Panc1 (cell line): ENCODE results near the gene INPP1. TPM values are rescaled to one million over a fixed set of nuclear protein-coding genes. Genes with fewer than 3 reads are reported as not detected.
"Not testable (repeated sequence)": the region's sequence is repeated elsewhere in the genome, so short reads cannot be mapped to it uniquely, and the experiment has no call there.

Source experiments
- ATAC-seq: fragments of 200-7000 bp; cut with Tn5 transposase; 2 replicates; pipeline ENCODE4 v1.9.1; 2020; ENCODE audit warnings: mild to moderate bottlenecking, moderate library complexity
- BruUV-seq: library from RNA; stranded (reverse); fragments of 400-500 nt; replicated peaks from 2 replicates; lab custom pipeline; 2021; lab: Mats Ljungman, UMichigan
- CTCF ChIA-PET: fragments of 300-600 bp; sonication (Branson Sonifier 250); formaldehyde crosslinking; loops from one replicate; lab custom pipeline; 2022; ENCODE audit warnings: antibody characterized with exemption; lab: Charles Lee
- POLR2A ChIA-PET: fragments of 300-600 bp; sonication (Branson Sonifier 250); formaldehyde crosslinking; loops from one replicate; lab custom pipeline; 2022; ENCODE audit warnings: antibody characterized with exemption; lab: Charles Lee
- DNase-seq: peaks from one replicate; pipeline ENCODE4 v3.0.0-alpha.2; 2010; ENCODE audit warnings: low read depth, low spot score
- H3K27ac ChIP-seq: 2 replicates; pipeline ENCODE4 v1.5.1; 2011; ENCODE audit warnings: mild to moderate bottlenecking, low read length, inconsistent platforms
- H3K27me3 ChIP-seq: fragments of 200-500 bp; sonication (Bioruptor generic); 2 replicates; pipeline ENCODE4 v1.6.0; 2014; ENCODE audit warnings: low read length, inconsistent platforms; ENCODE audit not compliant: control insufficient read depth, insufficient read depth
- H3K36me3 ChIP-seq: fragments of 200-500 bp; sonication (Bioruptor generic); 2 replicates; pipeline ENCODE4 v1.5.1; 2014; ENCODE audit warnings: inconsistent platforms, mild to moderate bottlenecking, low read length, moderate library complexity; ENCODE audit not compliant: control insufficient read depth, insufficient read depth
- H3K4me1 ChIP-seq: 2 replicates; pipeline ENCODE4 v1.5.1; 2011; ENCODE audit warnings: inconsistent platforms, mild to moderate bottlenecking, low read length, moderate library complexity; ENCODE audit not compliant: control insufficient read depth, insufficient read depth
- H3K4me3 ChIP-seq, 2 experiments: 2 replicates each; pipeline ENCODE4 v1.5.1; 2011 to 2012; ENCODE audit warnings: low read depth in 2 of 2, low read length in 2 of 2, mild to moderate bottlenecking in 2 of 2, inconsistent platforms in 1 of 2, moderate library complexity in 1 of 2
- H3K9me3 ChIP-seq: fragments of 200-500 bp; sonication (Bioruptor generic); 2 replicates; pipeline ENCODE4 v1.5.1; 2014; ENCODE audit warnings: low read depth, mild to moderate bottlenecking, inconsistent platforms, low read length, moderate library complexity; ENCODE audit not compliant: control insufficient read depth, insufficient read depth
- POLR2AphosphoS5 ChIP-seq: IDR thresholded peaks from 2 replicates; pipeline ENCODE4 v1.6.1; 2012; ENCODE audit warnings: mild to moderate bottlenecking, low read depth, low read length, moderate library complexity
- SIN3A ChIP-seq: IDR thresholded peaks from 2 replicates; pipeline ENCODE4 v1.6.1; 2012; ENCODE audit warnings: low read depth, mild to moderate bottlenecking, low read length, moderate library complexity, borderline replicate concordance; ENCODE audit not compliant: insufficient read depth
- TCF7L2 ChIP-seq: IDR thresholded peaks from 2 replicates; pipeline ENCODE4 v1.6.1; 2011; ENCODE audit warnings: mild to moderate bottlenecking, low read depth, low read length, inconsistent platforms
- in situ Hi-C: cut with HindIII; loops from 2 replicates; pipeline ENCODE4 v1.10.0; 2016; ENCODE audit warnings: low sequenced_read_pairs, low pct_unique_long_range_greater_than_20kb
- intact Hi-C: fragments of 100-400 bp; cut with micrococcal nuclease; formaldehyde crosslinking; loops from one replicate; pipeline ENCODE4 v1.10.0; 2022; ENCODE audit not compliant: unreplicated experiment
- total RNA-seq: library from RNA; stranded (reverse); gene quantifications from one replicate; pipeline ENCODE4 v1.2.1, GENCODE V29; 2021; ENCODE audit not compliant: unreplicated experiment
- TF ChIP-seq, protein P1 (sequence below): fragments of 450-650 bp; IDR thresholded peaks from 2 replicates; pipeline ENCODE4 v1.5.1; 2017; ENCODE audit warnings: mild to moderate bottlenecking
- TF ChIP-seq, protein P2 (sequence below), 2 experiments: IDR thresholded peaks; 2 replicates each; pipeline ENCODE4 v1.6.1; 2011 to 2012; ENCODE audit warnings: low read depth in 2 of 2, control low read depth in 1 of 2, low read length in 1 of 2, mild to moderate bottlenecking in 1 of 2, moderate library complexity in 1 of 2; ENCODE audit not compliant: insufficient read depth in 1 of 2

INPP1 gene
- total RNA-seq, 1 experiment from 2014 or later: 10.8 TPM

DNA sequence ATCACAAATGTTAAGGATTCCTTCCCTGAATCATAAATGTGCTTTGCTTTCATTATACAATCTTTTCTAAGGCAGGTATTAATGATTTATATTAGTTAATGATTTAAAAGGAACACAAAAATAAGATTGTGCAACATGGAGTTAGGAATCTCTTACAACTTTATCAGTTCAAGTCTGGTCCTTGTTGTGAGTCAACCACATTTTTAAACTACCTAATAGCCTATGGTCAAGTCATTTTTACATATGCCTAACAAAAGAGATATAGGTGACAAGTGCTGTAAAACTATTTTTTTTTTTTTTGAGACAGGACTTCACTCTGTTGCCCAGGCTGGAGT lies 8.2 kb upstream of the INPP1 start:
- no peak overlapping the region for H3K27ac ChIP-seq
- no TSS peak for BruUV-seq
- H3K36me3 ChIP-seq: no peaks in the 10 kb centered on the region
- ATAC-seq (no peak), DNase-seq (no peak)
- no peak for TF ChIP-seq TCF7L2
- no peak for TF ChIP-seq POLR2AphosphoS5
- TF ChIP-seq, protein P1, sequence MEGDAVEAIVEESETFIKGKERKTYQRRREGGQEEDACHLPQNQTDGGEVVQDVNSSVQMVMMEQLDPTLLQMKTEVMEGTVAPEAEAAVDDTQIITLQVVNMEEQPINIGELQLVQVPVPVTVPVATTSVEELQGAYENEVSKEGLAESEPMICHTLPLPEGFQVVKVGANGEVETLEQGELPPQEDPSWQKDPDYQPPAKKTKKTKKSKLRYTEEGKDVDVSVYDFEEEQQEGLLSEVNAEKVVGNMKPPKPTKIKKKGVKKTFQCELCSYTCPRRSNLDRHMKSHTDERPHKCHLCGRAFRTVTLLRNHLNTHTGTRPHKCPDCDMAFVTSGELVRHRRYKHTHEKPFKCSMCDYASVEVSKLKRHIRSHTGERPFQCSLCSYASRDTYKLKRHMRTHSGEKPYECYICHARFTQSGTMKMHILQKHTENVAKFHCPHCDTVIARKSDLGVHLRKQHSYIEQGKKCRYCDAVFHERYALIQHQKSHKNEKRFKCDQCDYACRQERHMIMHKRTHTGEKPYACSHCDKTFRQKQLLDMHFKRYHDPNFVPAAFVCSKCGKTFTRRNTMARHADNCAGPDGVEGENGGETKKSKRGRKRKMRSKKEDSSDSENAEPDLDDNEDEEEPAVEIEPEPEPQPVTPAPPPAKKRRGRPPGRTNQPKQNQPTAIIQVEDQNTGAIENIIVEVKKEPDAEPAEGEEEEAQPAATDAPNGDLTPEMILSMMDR: no peak
- TF ChIP-seq, protein P2, sequence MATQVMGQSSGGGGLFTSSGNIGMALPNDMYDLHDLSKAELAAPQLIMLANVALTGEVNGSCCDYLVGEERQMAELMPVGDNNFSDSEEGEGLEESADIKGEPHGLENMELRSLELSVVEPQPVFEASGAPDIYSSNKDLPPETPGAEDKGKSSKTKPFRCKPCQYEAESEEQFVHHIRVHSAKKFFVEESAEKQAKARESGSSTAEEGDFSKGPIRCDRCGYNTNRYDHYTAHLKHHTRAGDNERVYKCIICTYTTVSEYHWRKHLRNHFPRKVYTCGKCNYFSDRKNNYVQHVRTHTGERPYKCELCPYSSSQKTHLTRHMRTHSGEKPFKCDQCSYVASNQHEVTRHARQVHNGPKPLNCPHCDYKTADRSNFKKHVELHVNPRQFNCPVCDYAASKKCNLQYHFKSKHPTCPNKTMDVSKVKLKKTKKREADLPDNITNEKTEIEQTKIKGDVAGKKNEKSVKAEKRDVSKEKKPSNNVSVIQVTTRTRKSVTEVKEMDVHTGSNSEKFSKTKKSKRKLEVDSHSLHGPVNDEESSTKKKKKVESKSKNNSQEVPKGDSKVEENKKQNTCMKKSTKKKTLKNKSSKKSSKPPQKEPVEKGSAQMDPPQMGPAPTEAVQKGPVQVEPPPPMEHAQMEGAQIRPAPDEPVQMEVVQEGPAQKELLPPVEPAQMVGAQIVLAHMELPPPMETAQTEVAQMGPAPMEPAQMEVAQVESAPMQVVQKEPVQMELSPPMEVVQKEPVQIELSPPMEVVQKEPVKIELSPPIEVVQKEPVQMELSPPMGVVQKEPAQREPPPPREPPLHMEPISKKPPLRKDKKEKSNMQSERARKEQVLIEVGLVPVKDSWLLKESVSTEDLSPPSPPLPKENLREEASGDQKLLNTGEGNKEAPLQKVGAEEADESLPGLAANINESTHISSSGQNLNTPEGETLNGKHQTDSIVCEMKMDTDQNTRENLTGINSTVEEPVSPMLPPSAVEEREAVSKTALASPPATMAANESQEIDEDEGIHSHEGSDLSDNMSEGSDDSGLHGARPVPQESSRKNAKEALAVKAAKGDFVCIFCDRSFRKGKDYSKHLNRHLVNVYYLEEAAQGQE (IDR thresholded peaks at IDR 0.05; ENCODE audit: insufficient read depth in 1 of 2, low read depth in 2 of 2, low read length in 1 of 2): no peak
- no peak for TF ChIP-seq SIN3A
- in situ Hi-C loops: no loop called here
- intact Hi-C loops: no loop called here
- ChIA-PET CTCF (no interaction called here), POLR2A (no interaction called here)
- no peaks in the 10 kb centered on the region for H3K9me3 ChIP-seq
- H3K27me3 ChIP-seq: no peaks in the 10 kb centered on the region
- 0 out of 2 replicates have a peak, but pooled peaks cover 4% of the 10 kb centered on the region for H3K4me1 ChIP-seq
- H3K4me3 ChIP-seq: no peak overlapping the region

GRCh38 chr2:190335584-190335983 lies 7.8 kb upstream of the INPP1 start:
- H3K36me3 ChIP-seq, POLR2A ChIA-PET, intact Hi-C loops, H3K4me1 ChIP-seq, DNase-seq, H3K27ac ChIP-seq, H3K4me3 ChIP-seq, BruUV-seq, ATAC-seq, CTCF ChIA-PET, H3K27me3 ChIP-seq, H3K9me3 ChIP-seq, in situ Hi-C loops: not testable (repeated sequence)

- Histone ChIP-seq H3K9me3 (no peaks in the 10 kb centered on the region), H3K27ac (no peak overlapping the region), H3K27me3 (no peaks in the 10 kb centered on the region), H3K4me3 (no peak overlapping the region), H3K36me3 (no peaks in the 10 kb centered on the region), H3K4me1 (0 out of 2 replicates have a peak, but pooled peaks cover 4% of the 10 kb centered on the region)
- DNase-seq (no peak), ATAC-seq (no peak)
- no TSS peak for BruUV-seq
- TF ChIP-seq SIN3A (no peak), POLR2AphosphoS5 (no peak), TCF7L2 (no peak)
- TF ChIP-seq, protein P2 (IDR thresholded peaks at IDR 0.05; ENCODE audit: insufficient read depth in 1 of 2, low read depth in 2 of 2, low read length in 1 of 2): no peak
- TF ChIP-seq, protein P1: no peak
- ChIA-PET CTCF (no interaction called here), POLR2A (no interaction called here)
- intact Hi-C loops (no loop called here), in situ Hi-C loops (no loop called here)
Measured at GRCh38 chr2:190336420-190336819, 7.0 kb upstream of the INPP1 start.
